Effector CD8-positive, alpha-beta T cell (primary cell): ENCODE results near the gene FAS.

Source experiments
- DNase-seq: peaks from one replicate; lab custom pipeline; 2025; lab: John Stamatoyannopoulos, UW

FAS gene

GRCh38 chr10:89035461-89035860 is 44.9 kb downstream of the FAS start:
- no peak for DNase-seq

DNA sequence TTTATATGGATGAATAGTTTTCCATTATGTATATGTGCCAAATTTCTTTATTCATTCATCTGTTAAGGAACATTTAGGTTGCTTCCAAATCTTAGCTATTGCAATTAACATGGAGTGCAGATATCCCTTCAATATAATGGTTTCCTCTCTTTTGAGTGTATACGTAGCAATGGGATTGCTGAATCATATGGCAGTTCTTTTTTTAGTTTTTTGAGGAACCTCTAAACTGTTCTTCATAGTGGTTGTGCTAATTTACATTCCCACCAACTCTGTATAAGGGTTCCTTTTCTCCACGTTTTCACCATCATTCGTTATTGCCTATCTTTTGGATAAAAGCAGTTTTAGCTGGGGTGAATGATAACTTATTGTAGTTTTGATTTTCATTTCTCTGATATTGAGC is 46.5 kb downstream of the FAS start:
- no peak for DNase-seq

DNA sequence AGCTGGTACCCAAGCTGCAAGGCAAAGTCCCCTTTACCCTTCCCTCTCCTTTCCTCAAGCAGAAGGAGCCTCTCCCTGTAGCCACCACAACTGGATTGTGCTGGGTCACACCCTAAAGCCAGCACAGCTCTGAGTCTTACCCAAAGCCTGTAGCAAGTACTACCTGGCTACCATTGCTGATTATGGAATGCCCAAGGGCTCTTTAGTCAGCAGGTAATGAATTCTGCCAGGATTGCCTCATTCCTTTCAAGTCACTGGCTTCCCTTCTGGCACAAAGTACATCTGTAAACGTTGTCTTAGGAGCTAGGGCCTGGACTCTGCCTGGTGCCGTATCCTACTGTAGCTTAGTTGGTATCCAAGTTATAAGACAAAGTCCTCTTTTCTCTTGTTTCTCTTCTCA is 52.0 kb downstream of the FAS start:
- DNase-seq = no peak

GRCh38 chr10:89043052-89043451 is 52.5 kb downstream of the FAS start:
- no peak for DNase-seq

DNA sequence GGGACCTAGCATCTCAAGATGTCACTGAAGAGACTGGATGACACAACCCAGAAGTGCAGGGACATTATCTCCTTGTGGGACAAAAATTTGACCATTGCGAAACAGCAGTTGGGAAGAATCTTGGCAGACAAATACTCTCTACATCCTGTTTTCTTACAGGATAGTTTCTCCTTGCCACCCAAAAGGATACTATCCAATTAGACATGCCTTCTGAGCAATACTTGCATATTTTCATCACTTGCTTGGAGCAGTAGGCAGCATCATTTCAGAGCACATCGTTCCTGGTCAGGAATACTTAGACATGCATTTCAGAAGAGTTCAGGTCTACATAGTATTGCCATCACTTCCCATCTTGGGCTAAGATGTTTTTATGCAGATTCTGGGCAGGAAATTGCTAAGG is 56.8 kb downstream of the FAS start:
- no peak for DNase-seq

DNA sequence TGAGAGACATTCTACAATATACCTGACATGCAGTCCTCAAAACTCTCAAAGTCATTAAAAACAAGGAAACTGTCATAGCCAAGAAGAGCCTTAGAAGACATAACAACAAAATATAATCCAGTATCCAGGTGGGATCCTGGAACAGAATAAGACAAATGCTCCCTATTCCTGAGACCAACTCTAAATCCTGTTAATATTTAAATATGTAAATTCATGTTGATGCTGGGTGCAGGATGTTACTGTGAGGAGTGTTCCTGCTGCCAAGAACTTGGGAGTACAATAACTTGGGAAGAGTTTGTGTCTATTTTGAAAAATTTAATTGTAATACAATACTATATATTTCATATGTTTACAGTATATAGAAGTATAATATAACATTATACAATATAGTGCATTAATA is 61.0 kb downstream of the FAS start:
- DNase-seq = no peak

GRCh38 chr10:89053555-89053954 is 63.0 kb downstream of the FAS start:
- no peak for DNase-seq

DNA sequence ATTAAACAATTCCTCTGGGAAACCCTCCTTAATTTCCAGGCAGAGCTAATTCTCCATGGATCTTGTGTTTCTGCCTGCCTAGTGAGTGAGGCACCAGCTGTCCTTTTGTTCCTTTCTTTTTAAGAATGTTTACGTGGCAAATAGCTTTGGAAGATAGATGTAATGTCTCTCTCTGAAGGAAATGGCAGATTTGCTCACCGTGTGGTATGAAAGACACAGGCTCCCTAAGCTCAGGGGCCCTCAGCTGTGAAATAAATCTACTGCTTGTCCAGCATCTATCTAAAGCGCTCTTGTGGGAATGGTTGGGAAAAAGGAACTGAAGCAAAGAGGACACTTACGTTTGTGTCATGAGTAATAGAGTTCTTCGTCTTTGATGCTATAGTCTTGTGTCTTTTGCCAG is 64.6 kb downstream of the FAS start:
- DNase-seq = no peak

DNA sequence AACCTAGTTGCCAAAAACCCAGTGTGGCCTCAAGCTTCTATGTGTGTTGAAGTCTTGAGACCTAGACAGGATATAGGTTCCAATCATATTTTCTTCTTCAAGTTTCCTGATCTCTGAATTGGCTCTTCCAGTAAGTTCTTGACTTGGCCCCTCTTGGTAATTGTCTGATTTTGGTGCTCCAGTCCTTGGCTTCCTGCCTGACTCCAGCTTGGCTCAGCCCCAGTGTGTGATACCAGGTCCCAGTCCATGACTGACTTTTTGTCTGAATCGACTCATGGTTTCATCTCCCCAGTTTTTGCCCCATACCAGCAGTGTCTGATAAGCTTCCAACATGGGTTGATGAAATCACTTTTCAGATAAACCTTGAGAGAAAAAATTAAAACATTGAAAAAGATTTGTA is 72.3 kb downstream of the FAS start:
- no peak for DNase-seq

DNA sequence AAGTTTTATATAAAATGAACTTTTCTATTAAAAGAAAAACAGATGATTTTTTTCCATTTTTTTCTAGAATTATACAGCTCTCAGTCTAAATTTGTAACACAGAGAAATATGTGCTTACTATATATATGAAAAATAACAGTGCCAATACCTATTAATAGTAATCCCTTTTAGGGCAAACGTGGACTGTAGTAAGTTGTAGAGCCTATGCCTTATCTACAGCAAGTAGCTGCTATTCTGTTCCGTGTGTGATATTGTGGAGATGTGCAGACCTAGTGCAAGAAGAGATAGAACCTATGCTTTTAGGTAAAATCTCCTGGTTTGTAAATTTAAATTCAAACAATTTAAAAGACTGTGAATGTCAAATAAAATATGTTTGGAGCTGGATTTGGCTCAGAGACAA is 72.9 kb downstream of the FAS start:
- no peak for DNase-seq

- no peak for DNase-seq
Measured at GRCh38 chr10:89064748-89065147, 74.2 kb downstream of the FAS start.
